Left renal cortex interstitium (tissue), 4 donors: ENCODE results near the gene LSP1. TPM values are rescaled to one million over a fixed set of nuclear protein-coding genes. Genes with fewer than 3 reads are reported as not detected.
"Not testable (repeated sequence)": the region's sequence is repeated elsewhere in the genome, so short reads cannot be mapped to it uniquely, and the experiment has no call there.

ENCODE experiments used
- DNase-seq, 4 donors: peaks; one replicate each; pipeline ENCODE4 v3.0.0-alpha.2; 2013; ENCODE audit warnings: low read depth in 4 of 4, low spot score in 2 of 4, missing footprints in 1 of 4
- polyA plus RNA-seq, 4 donors: library from polyadenylated mRNA; unstranded; fragments of 120-200 nt; gene quantifications; one replicate each; pipeline ENCODE4 v1.2.1, GENCODE V29; 2013; ENCODE audit not compliant: insufficient read length in 4 of 4

LSP1 gene
- polyA plus RNA-seq, 4 donors: 4.6 to 7.8 (median 6.3) TPM

- no peak for DNase-seq
Measured at GRCh38 chr11:1862588-1863351, 9.9 kb downstream of the LSP1 start.

DNA sequence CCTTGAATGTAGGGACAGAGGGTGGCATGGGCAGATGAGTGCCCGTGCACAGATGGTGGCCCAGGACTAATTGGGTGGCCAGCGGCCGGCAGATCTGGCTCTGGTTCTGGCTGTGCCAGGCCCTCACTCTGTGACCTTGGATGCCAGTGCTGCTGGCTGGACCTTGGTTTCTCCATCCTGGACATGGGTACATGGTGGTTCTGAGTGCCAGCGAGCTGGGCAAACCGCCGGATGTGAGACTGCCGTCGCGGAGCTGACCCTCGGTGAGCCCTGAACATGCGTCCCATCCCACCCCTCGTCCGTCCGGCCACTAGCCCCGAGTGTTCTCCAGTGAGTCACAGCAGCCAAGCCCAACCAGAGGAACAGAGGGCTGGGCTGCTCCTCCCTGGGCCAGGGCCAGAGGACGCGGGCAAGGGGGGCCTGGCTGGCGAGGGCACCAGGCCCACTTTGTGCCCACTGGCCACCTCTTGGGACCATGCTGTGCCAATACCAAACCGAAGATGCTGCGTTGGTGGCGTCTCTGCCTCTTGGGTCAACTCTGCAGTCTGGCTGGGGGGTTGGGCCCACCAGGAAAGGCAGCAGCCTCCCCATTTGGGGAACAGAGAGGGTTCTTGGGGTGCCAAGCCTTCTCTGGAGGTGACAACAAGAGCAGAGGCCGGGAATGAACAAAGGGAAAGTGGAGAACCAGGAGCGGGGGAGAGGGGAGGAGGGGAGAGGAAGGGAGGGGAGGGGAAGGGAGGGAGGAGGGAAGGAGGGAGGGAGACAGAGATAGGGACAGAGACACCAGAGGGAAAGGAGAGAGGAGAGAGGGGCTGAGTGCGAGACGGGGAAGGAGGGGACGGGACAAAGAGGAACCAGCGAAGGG is 10.7 kb downstream of the LSP1 start:
- DNase-seq: no peak

- no peak for DNase-seq
Measured at GRCh38 chr11:1864231-1864630, 11.3 kb downstream of the LSP1 start.

- DNase-seq: no peak
Measured at GRCh38 chr11:1864831-1865665, 12.2 kb downstream of the LSP1 start.

GRCh38 chr11:1866226-1866625 is 13.3 kb downstream of the LSP1 start:
- DNase-seq: no peak

DNA sequence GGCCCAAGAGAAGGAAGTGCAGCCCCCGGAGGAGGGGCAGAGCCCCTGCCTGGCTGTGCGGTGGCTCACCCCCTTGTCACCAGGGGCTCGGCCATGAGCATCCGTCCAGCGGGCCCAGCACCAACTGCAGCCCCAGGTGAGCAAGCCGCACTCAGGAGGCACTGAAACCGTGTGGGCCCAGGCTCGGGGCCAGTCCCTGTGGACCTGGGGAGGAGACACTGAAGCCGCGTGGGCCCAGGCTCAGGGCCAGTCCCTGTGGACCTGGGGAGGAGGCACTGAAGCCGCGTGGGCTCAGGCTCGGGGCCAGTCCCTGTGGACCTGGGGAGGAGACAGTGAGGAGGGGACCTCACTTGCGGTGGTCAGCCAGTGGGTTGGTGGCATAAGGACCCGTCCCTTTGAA is 13.9 kb downstream of the LSP1 start:
- DNase-seq: no peak

DNA sequence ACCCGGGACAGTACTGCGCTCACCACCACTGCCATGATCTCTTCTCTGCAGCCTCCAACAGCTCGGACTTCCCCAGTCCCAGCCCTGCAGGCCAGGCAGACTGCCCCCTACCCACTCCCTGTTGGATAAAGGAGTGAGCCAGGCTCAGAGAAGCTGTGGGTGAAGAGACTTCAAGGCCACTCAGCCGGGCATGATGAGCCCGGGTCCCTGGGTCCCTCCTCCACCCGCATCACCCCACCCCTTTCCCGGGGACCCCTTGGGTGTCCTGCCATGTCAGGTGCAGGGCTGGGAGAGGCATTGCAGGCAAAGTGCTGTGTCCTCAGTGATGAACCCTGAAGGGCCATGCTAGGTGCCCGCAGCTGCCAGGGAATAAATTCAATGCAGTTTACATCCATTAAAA is 14.5 kb downstream of the LSP1 start:
- no peak for DNase-seq

GRCh38 chr11:1868056-1868635 is 15.3 kb downstream of the LSP1 start:
- no peak for DNase-seq

DNA sequence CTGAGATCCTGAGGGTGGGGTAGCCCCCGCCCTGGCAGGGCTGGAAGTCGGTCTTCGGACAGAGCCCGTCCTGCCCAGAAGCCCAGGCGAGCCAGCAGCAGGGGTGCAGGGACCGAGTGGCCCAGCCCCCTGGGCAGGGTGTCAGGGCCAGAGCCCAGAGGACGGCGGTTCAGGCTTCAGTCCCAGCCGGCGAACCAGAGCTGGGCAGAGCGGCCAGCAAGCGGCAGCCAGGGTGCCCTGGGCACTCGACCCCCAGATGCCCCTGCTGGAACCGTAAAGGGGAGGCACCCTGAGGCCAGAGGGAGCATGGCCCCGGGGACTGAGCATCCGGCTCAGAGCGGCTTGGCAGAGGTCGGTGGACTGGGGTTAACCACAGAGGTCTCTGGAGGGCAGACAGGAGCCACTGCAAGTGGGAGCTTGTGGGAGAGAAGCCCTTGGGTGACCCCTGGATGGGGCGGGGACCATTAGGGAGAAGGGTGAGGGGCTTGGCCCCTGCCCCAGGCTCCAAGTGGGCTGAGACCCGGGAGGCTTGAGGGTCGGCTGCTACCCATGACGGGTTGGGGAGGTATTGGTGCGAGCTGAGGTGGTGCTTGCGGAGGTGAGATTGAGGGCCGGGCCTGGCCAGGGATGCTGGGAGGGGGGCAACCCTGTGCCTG is 15.9 kb downstream of the LSP1 start:
- DNase-seq: no peak

DNA sequence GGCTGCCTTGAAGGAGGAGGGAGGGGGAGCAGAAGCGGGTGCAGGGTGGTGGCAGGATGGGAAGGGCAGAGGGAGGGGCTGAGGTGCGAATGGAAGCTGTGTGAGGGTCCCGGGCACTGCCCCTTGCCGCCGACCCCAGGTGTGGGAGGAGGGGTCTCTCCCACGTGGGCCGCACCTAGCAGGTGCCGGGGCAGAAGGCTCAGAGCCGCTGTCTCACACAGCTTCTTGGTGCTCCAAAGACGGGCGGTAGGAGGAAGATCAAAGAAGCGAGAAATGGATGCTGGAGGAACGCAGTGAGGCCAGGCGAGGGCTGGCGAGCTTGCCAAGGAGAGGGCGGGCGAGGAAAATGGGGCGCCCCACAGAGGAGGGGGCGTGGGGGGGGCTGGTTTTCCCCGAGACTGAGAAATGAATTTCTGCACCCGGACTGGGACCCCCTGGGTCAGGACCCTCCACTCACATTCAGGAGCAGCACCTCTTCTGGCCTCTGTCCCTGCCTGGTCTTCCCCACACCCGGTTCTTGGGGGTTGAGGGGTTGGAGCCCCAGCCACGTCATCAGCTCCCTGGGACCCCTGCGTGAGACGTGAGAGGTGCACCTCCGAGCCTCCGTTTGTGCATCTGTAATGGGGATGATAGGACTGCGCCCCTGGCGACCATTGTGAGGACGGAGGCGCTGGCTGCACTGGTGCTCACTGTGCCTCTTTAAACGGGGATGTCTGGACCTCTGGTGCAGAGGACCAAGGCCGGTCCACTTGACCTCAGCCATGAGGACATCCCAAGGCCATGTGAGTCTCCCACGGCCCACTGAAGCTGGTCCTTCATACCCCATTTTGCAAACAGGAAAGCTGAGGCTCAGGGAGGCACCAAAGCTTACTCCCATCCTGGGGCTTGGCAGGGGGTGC is 16.8 kb downstream of the LSP1 start:
- no peak for DNase-seq

- no peak for DNase-seq
Measured at GRCh38 chr11:1870326-1870696, 17.4 kb downstream of the LSP1 start.

DNA sequence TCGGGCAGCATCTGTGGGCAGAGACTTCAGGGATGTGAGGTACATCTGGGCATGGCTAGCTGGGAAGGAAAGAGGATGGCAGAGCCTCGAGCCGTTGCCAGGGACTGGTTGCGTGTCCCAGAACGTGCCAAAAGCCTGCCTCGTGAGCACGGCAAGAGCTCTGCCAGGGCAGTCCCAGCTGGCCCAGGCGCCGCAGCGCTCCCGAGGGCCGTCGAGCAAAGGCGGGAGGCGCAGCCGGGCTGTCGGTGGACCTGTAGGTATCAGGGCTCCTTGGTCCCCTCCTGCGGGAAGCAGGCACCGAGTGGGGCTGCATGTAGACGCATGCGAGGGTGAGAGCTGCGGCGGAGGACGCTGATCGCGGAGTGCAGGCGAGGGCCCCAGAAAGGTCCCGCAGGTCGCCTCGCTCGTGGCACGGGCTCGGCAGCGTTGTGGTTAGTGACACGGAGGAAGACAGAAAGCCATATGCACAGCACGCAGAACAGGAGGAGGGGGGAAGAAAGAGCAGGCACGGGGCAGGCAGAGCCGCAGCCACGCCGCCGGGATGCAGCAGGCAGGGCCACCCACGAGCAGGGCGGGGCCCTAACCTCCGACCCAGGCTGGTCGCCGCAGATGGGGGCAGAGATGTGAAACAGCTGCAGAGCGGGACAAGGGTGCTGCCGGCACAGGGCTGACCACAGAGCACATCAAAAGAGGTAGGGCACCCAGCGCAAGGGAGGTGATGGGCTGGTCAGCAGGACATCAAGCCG is 18.0 kb downstream of the LSP1 start:
- no peak for DNase-seq

DNA sequence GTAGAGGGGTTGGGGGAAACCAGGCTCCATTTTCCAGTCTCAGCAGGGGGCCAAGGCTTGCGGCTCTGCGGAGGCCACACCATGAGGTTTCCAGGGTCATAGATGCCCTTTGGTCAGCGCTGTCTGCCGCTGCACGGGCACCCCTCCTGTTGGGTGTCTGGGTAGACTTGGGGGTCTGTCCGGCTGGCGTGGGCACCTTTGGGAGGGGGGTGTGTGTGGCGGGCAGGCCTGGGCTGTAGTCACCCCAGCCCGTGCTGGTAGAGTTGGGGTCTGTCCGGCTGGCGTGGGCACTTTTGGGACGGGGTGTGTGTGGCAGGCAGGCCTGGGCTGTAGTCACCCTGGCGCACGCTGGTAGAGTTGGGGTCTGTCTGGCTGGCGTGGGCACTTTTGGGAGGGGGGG is 18.6 kb downstream of the LSP1 start:
- no peak for DNase-seq

GRCh38 chr11:1872267-1872985 is 19.5 kb downstream of the LSP1 start:
- no peak for DNase-seq

DNA sequence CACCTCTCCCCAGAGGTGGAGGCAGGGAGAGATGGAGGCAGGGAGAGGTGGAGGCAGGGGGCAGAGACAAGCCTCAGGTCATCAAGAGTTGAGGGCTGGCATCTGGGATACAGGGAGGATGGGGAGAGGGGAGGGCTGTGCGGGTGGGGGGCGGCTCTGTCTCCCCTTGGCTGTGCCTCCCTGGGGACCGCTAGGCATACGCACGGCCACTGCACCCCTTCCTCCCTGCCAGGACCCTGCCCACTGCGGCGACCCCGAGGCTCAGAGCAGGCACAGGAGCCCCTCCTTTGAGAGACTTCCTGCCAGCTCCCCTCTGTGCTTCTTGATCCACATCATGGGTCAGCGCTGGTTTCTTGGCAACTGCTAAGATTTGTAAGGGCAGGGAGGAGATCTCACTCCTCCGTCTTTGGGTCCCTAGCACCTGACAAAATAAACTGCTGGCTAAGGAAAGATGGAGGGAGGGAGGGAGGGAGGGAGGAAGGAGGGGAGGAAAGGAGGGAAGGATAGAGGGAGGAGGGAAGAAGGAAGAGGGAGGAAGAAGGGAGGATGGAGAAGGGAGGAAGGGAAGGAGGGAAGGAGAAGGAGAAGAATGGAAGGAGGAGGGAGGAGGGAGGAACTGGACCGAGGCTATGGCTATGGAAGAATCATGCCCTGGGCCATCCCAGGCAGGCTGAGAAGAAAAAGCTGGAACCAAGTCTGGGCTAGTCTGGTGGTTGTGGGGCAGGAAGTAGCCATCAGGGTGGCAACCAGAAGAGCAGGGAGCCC is 20.3 kb downstream of the LSP1 start:
- peak in 2 of 4 donors; percentile 75 to 84 for DNase-seq

DNA sequence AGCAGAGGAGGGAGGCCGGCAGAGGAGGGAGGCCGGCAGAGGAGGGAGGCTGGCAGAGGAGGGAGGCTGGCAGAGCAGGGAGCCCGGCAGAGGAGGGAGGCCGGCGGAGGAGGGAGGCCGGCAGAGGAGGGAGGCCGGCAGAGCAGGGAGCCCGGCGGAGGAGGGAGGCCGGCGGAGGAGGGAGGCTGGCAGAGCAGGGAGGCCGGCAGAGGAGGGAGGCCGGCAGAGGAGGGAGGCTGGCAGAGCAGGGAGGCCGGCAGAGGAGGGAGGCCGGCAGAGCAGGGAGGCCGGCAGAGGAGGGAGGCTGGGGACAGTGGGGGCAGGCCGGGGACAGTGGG is 20.9 kb downstream of the LSP1 start:
- DNase-seq: not testable (repeated sequence)

DNA sequence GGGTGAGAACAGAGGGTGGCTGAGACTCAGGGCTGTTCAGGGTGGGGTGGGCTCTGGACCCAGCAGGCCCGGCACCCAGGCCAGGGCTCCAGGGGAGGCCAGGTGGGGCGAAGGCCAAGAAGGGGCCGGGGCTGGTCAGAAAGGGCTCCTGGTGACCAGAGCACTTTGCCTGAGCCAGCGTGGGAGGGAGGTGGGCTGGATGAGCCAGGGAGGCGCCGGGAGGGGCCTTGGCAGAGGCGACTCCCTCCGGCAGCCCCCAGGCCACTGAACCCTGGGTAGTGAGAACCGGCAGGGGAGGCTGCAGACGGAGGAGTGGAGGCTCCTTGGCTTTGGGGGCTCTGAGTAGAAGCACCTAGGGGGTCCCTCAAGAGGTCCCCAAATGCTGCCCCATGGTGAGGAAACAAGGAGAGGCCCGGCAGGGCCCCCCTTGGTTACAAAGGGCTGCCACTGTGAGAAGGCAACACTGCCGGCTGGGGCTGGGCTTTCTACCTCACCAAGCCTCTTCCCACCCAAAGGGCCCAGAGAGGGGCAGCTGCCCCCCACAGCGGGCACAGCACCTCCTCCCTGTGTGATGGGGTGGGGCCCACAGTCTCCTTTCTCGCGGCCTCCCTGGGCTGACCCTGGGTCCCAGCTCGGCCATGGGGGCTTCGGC is 21.7 kb downstream of the LSP1 start:
- DNase-seq: not testable (repeated sequence)
